ENCODE measurements around the gene GRIK4. TPM values are rescaled to one million over a fixed set of nuclear protein-coding genes. Genes with fewer than 3 reads are reported as not detected.

Gene GRIK4
- total and polyA plus RNA-seq, 9 of the 15 experiments (the other 6 are each of a cell fraction or from before 2014, with no cell fraction given) = not detected

DNA sequence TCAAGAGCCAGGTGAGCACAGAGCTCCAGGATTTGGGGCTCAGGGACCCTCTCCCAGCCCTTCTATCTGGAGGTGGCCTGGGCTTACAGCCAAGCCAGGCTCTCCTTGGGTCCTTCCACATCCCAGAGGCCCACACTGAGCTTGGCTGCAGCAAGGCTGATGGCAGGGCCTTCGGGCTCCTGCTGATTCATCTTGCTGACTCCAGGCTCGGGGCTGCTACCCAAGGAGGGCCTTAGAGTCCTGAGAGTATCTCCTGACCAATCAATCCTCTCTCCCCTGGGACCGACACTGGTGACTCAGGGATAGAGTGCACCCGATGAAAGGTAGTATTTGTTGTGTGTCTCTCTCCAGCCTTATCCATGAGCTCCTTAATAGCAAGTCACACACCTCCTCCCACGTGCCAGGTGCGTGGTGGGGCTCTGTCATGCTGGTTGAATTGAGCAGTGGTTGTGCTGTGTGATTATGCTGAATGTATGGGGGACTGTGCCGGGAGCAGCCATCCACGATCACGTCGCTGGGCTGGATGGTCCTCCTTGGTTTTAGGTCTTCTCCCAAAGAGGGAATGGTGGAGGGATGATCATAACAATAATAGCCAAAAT lies 62.3 kb downstream of the GRIK4 start:
- Histone ChIP-seq H3K4me1 (replicated peaks in 1 of 2; ENCODE audit: control insufficient read depth in 2 of 2, insufficient read depth in 2 of 2, low read length in 2 of 2) (no peaks in the 10 kb centered on the region), H3K4me2 (ENCODE audit: insufficient read depth, low read length) (no peak overlapping the region), H2AFZ (ENCODE audit: low read depth, low read length) (no peak overlapping the region), H4K20me1 (replicated peaks; ENCODE audit: control insufficient read depth, insufficient read depth, low read length) (no peaks in the 10 kb centered on the region; the same call in 1 of the 2 replicates), H3K9me1 (ENCODE audit: control insufficient read depth, insufficient read depth, low read length) (no peaks in the 10 kb centered on the region), H3K4me3 (no peak overlapping the region), H3K27ac (ENCODE audit: extremely low read depth, low read depth, low read length) (no peak overlapping the region), H3K9ac (ENCODE audit: insufficient read depth in 1 of 2, low read depth in 2 of 2, low read length in 2 of 2) (no peak overlapping the region), H3K36me3 (ENCODE audit: control insufficient read depth, insufficient read depth, low read length) (no peaks in the 10 kb centered on the region), H3K79me2 (ENCODE audit: control insufficient read depth, insufficient read depth, low read length) (no peaks in the 10 kb centered on the region), H3K9me3 (replicated peaks; ENCODE audit: control insufficient read depth, insufficient read depth, low read depth, low read length) (no peaks in the 10 kb centered on the region), H3K27me3 (ENCODE audit: control insufficient read depth in 2 of 2, insufficient read depth in 2 of 2, low read length in 2 of 2) (peaks cover 5 to 54% of the 10 kb centered on the region in 2 experiments; a peak in 4 of 5 replicates)
- no TSS peak for BruUV-seq (replicated peaks)
- CTCF ChIA-PET (ENCODE audit: low intra/inter-chr PET ratio) = no interaction called here
- 0% methylated on average over 10 of the region's 10 CpGs for WGBS (ENCODE audit: insufficient coverage, low coverage, missing lambda C conversion rate)
- in situ Hi-C loops (cut with MboI) (no loop called here), intact Hi-C loops (cut with micrococcal nuclease) (no loop called here)
- DNase-seq (ENCODE audit: extremely low read depth in 1 of 4, low spot score in 3 of 4) = no peak
- TF ChIP-seq DMBX1 (CRISPR knock-in tag; IDR thresholded peaks at IDR 0.05; ENCODE audit: borderline replicate concordance) = no peak
- TF ChIP-seq TRIM28 (IDR thresholded peaks at IDR 0.05) = no peak
- no peak for TF ChIP-seq IRF2 (CRISPR knock-in tag; IDR thresholded peaks at IDR 0.05)
- TF ChIP-seq MBD2 (IDR thresholded peaks at IDR 0.05; ENCODE audit: borderline replicate concordance, low read depth) = no peak
- no peak for TF ChIP-seq LCOR (CRISPR knock-in tag; IDR thresholded peaks at IDR 0.05)
- no peak for TF ChIP-seq TRIM24 (IDR thresholded peaks at IDR 0.05)
- no peak for TF ChIP-seq ZBTB1 (CRISPR knock-in tag; IDR thresholded peaks at IDR 0.05; ENCODE audit: borderline replicate concordance, low read depth)
- TF ChIP-seq, protein P1, sequence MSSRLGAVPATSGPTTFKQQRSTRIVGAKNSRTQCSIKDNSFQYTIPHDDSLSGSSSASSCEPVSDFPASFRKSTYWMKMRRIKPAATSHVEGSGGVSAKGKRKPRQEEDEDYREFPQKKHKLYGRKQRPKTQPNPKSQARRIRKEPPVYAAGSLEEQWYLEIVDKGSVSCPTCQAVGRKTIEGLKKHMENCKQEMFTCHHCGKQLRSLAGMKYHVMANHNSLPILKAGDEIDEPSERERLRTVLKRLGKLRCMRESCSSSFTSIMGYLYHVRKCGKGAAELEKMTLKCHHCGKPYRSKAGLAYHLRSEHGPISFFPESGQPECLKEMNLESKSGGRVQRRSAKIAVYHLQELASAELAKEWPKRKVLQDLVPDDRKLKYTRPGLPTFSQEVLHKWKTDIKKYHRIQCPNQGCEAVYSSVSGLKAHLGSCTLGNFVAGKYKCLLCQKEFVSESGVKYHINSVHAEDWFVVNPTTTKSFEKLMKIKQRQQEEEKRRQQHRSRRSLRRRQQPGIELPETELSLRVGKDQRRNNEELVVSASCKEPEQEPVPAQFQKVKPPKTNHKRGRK (tag; IDR thresholded peaks at IDR 0.05) = no peak
- no peak for TF ChIP-seq PTTG1 (tag; IDR thresholded peaks at IDR 0.05; ENCODE audit: low read depth)
- TF ChIP-seq SIX5 (IDR thresholded peaks at IDR 0.05; ENCODE audit: borderline replicate concordance in 1 of 2, insufficient read depth in 1 of 2, low read depth in 1 of 2, low read length in 2 of 2) = no peak
- POLR2A ChIA-PET = no interaction called here
- ATAC-seq = no peak
- no peak for FAIRE-seq

All from K562 (cell line).